HepG2 (cell line): ENCODE measurements around the gene CFAP73. TPM values are rescaled to one million over a fixed set of nuclear protein-coding genes. Genes with fewer than 3 reads are reported as not detected.
A peak's percentile ranks its signal among the peaks of the same experiment; 100 is the strongest.

Source experiments
- CEBPB ChIP-seq: IDR thresholded peaks from 2 replicates; pipeline ENCODE4 v1.6.1; 2011; ENCODE audit warnings: low read depth, low read length, improper control_type of control experiment, borderline replicate concordance
- CTCF ChIP-seq: sonication (generic); formaldehyde crosslinking; IDR thresholded peaks from 2 replicates; pipeline ENCODE4 v1.5.0; 2020; ENCODE audit warnings: mild to moderate bottlenecking, missing genetic modification reagents, moderate library complexity
- GABPA ChIP-seq, 2 experiments: IDR thresholded peaks; 2 replicates each; pipeline ENCODE4 v1.6.1; 2011 to 2016; ENCODE audit warnings: low read depth in 2 of 2, low read length in 1 of 2, missing biosample characterization in 1 of 2, missing genetic modification characterization in 1 of 2
- GZF1 ChIP-seq: sonication (generic); formaldehyde crosslinking; IDR thresholded peaks from 2 replicates; pipeline ENCODE4 v1.5.1; 2020; ENCODE audit warnings: mild to moderate bottlenecking, missing genetic modification reagents
- IRF1 ChIP-seq: sonication (generic); formaldehyde crosslinking; IDR thresholded peaks from 2 replicates; pipeline ENCODE4 v1.4.0; 2020; ENCODE audit warnings: low read depth, mild to moderate bottlenecking, missing genetic modification reagents
- NFKB2 ChIP-seq: sonication (generic); formaldehyde crosslinking; IDR thresholded peaks from 2 replicates; pipeline ENCODE4 v1.4.0; 2020; ENCODE audit warnings: missing genetic modification reagents, borderline replicate concordance
- PBX2 ChIP-seq: IDR thresholded peaks from 2 replicates; pipeline ENCODE4 v1.6.1; 2016; ENCODE audit warnings: control low read depth
- RXRA ChIP-seq: sonication (generic); formaldehyde crosslinking; IDR thresholded peaks from 2 replicates; pipeline ENCODE4 v1.5.1; 2020; ENCODE audit warnings: missing genetic modification reagents
- SIN3A ChIP-seq: IDR thresholded peaks from 2 replicates; pipeline ENCODE4 v1.6.1; 2011; ENCODE audit warnings: low read depth, mild to moderate bottlenecking, control low read depth, low read length, borderline replicate concordance
- SNAPC2 ChIP-seq: sonication (generic); formaldehyde crosslinking; IDR thresholded peaks from 2 replicates; pipeline ENCODE4 v1.8.1; 2022; ENCODE audit warnings: mild to moderate bottlenecking, missing genetic modification reagents
- SRSF9 ChIP-seq: fragments of 200-400 bp; formaldehyde crosslinking; IDR thresholded peaks from 2 replicates; pipeline ENCODE4 v1.6.1; 2018; ENCODE audit warnings: borderline replicate concordance, mild to moderate bottlenecking, low read depth, low read length; ENCODE audit not compliant: insufficient read depth, poor library complexity, severe bottlenecking
- TFE3 ChIP-seq: IDR thresholded peaks from 2 replicates; pipeline ENCODE4 v1.6.1; 2016
- TOPORS ChIP-seq: sonication (generic); formaldehyde crosslinking; IDR thresholded peaks from 2 replicates; pipeline ENCODE4 v1.8.0; 2023; ENCODE audit warnings: mild to moderate bottlenecking, missing genetic modification reagents
- ZNF121 ChIP-seq: sonication (generic); formaldehyde crosslinking; IDR thresholded peaks from 2 replicates; pipeline ENCODE4 v1.5.0; 2020; ENCODE audit warnings: mild to moderate bottlenecking, missing genetic modification reagents
- ZNF207 ChIP-seq: fragments of 450-650 bp; IDR thresholded peaks from 2 replicates; pipeline ENCODE4 v1.6.1; 2016; ENCODE audit warnings: antibody characterized with exemption, borderline replicate concordance
- ZNF256 ChIP-seq: sonication (generic); formaldehyde crosslinking; conservative IDR thresholded peaks from 2 replicates; pipeline ENCODE4 v1.4.0; 2020; ENCODE audit warnings: missing genetic modification reagents
- ZNF660 ChIP-seq: sonication (generic); formaldehyde crosslinking; IDR thresholded peaks from 2 replicates; pipeline ENCODE4 v1.5.1; 2020; ENCODE audit warnings: mild to moderate bottlenecking, low read depth, missing genetic modification reagents, borderline replicate concordance
- ZNF710 ChIP-seq: sonication (generic); formaldehyde crosslinking; IDR thresholded peaks from 2 replicates; pipeline ENCODE4 v1.5.0; 2020; ENCODE audit warnings: mild to moderate bottlenecking, missing genetic modification reagents, borderline replicate concordance
- ZNF761 ChIP-seq: sonication (generic); formaldehyde crosslinking; conservative IDR thresholded peaks from 2 replicates; pipeline ENCODE4 v1.4.0; 2020; ENCODE audit warnings: mild to moderate bottlenecking, missing genetic modification reagents
- ZNF878 ChIP-seq: sonication (generic); formaldehyde crosslinking; IDR thresholded peaks from 2 replicates; pipeline ENCODE4 v1.8.1; 2023; ENCODE audit warnings: mild to moderate bottlenecking, missing genetic modification reagents, moderate library complexity
- ZSCAN9 ChIP-seq: IDR thresholded peaks from 2 replicates; pipeline ENCODE4 v1.6.1; 2016; ENCODE audit warnings: borderline replicate concordance
- polyA plus RNA-seq, 8 experiments: library from polyadenylated mRNA; depleted of rRNA in 3 of 8; stranded (reverse) in 7 of 8; unstranded in 1 of 8; fragments of >200 nt; fragmentation: Illumina TruSeq in 4 of 8; extraction: Trizol in 4 of 8; gene quantifications; 2 replicates each; pipeline versions ENCODE4 v1.2.1 to v1.2.3, GENCODE V29; 2011 to 2016; ENCODE audit warnings: low read depth in 4 of 8, missing spikeins in 1 of 8, mixed read lengths in 1 of 8; ENCODE audit not compliant: insufficient read depth in 1 of 8
- total RNA-seq, 5 experiments: library from RNA; depleted of rRNA; stranded (reverse); fragments of >200 nt; fragmentation: Illumina TruSeq; extraction: Trizol; gene quantifications; 2 replicates each; pipeline ENCODE4 v1.2.3, GENCODE V29; 2016; ENCODE audit warnings: low read depth in 1 of 5

CFAP73 gene
- total and polyA plus RNA-seq, 2 of the 13 experiments (the other 11 are each of a cell fraction or from before 2014, with no cell fraction given), result not detected

- TF ChIP-seq ZNF878 (CRISPR knock-in tag) (peak; percentile 88), ZNF710 (CRISPR knock-in tag) (0 out of 2 replicates have a peak, but pooled peaks have one; percentile 30), RXRA (peak; percentile 46; the same call in 1 of the 2 replicates), NFKB2 (CRISPR knock-in tag) (peak; percentile 69; the same call in 1 of the 2 replicates), SNAPC2 (CRISPR knock-in tag) (peak; percentile 59; the same call in 1 of the 2 replicates), GABPA (IDR thresholded peaks at IDR 0.05; ENCODE audit: low read depth, low read length) (no peak; the same call in 1 of the 2 replicates), GABPA (CRISPR knock-in tag; IDR thresholded peaks at IDR 0.05; ENCODE audit: low read depth) (no peak), ZSCAN9 (CRISPR knock-in tag) (peak; percentile 41; the same call in 1 of the 2 replicates), SIN3A (0 out of 2 replicates have a peak, but pooled peaks have one; percentile 17), ZNF121 (CRISPR knock-in tag) (peak; percentile 47; the same call in 1 of the 2 replicates), PBX2 (no peak), SRSF9 (no peak), ZNF207 (no peak), ZNF761 (CRISPR knock-in tag) (peak; percentile 91; the same call in 1 of the 2 replicates), TOPORS (CRISPR knock-in tag) (0 out of 2 replicates have a peak, but pooled peaks have one; percentile 75), GZF1 (CRISPR knock-in tag) (peak; percentile 88; the same call in 1 of the 2 replicates), TFE3 (CRISPR knock-in tag) (peak; percentile 90), ZNF256 (no peak; the same call in 1 of the 2 replicates), CTCF (peak; percentile 19; the same call in 1 of the 2 replicates), IRF1 (CRISPR knock-in tag) (no peak), ZNF660 (no peak), CEBPB (no peak)
Measured at GRCh38 chr12:113185180-113186032, 35.9 kb downstream of the CFAP73 start, which contains the start of the genes DDX54 and RITA1 (continued).
